Thoracic aorta (tissue), 2 donors: ENCODE measurements around the gene RFT1. TPM values are rescaled to one million over a fixed set of nuclear protein-coding genes. Genes with fewer than 3 reads are reported as not detected.

Source experiments
- ATAC-seq: fragments of 150-250 bp; one replicate; pipeline ENCODE4 v1.8.0; 2017; ENCODE audit warnings: low read depth; ENCODE audit not compliant: insufficient number of reproducible peaks, low FRiP score
- DNase-seq: peaks from one replicate; pipeline ENCODE4 v3.0.0-alpha.2; 2020; ENCODE audit warnings: low spot score
- H3K27ac ChIP-seq, 2 donors: fragments of 200-600 bp; sonication (generic); 1 replicate in 1 of 2; 2 replicates in 1 of 2; pipeline ENCODE4 v1.5.1; 2016; ENCODE audit warnings: mild to moderate bottlenecking in 2 of 2, moderate library complexity in 2 of 2
- H3K27me3 ChIP-seq: fragments of 200-600 bp; sonication (generic); replicated peaks from 2 replicates; pipeline ENCODE4 v1.6.0; 2016; ENCODE audit warnings: mild to moderate bottlenecking; ENCODE audit not compliant: insufficient read depth
- H3K36me3 ChIP-seq: fragments of 200-600 bp; sonication (generic); one replicate; pipeline ENCODE4 v1.5.1; 2016
- H3K4me1 ChIP-seq, 2 donors: fragments of 200-600 bp; sonication (generic); 1 replicate in 1 of 2; 2 replicates in 1 of 2; pipeline versions ENCODE4 v1.5.1 to v1.6.0; 2016; ENCODE audit warnings: low read depth in 2 of 2, mild to moderate bottlenecking in 1 of 2; ENCODE audit not compliant: control insufficient read depth in 1 of 2
- H3K4me3 ChIP-seq: fragments of 200-600 bp; sonication (generic); 2 replicates; pipeline ENCODE4 v1.5.1; 2016; ENCODE audit warnings: mild to moderate bottlenecking
- H3K9me3 ChIP-seq: fragments of 200-600 bp; sonication (generic); 2 replicates; pipeline ENCODE4 v1.5.1; 2016
- CTCF ChIP-seq: fragments of 200-600 bp; sonication (generic); IDR thresholded peaks from one replicate; pipeline ENCODE4 v1.5.1; 2019; ENCODE audit warnings: antibody characterized with exemption
- total RNA-seq, 2 donors: library from RNA; depleted of rRNA; stranded (reverse); fragments of >200 nt; gene quantifications; one replicate each; pipeline versions ENCODE4 v1.1.0 to v1.2.3, GENCODE V29; 2016

RFT1 gene
- 10 to 100 TPM in 1 of 2 donors, 1 to 10 TPM in 1; 7.0 to 17.6 TPM for total RNA-seq

- peak; percentile 13 for TF ChIP-seq CTCF
- peak; percentile 99 for DNase-seq
- Histone ChIP-seq H3K36me3 (peaks cover 2% of the 10 kb centered on the region), H3K27me3 (no peaks in the 10 kb centered on the region), H3K27ac (peak within 1 kb of the TSS; percentile 87 to 89), H3K9me3 (no peaks in the 10 kb centered on the region), H3K4me3 (peak within 1 kb of the TSS; percentile 91), H3K4me1 (peaks cover 3 to 24% of the 10 kb centered on the region in 2 donors)
- ATAC-seq = peak; percentile 94
Observed at GRCh38 chr3:53130179-53131061, at the start of gene RFT1. RFT1 (minus strand) TSS chr3:53130435; CDS start chr3:53130400, 35 bp downstream.

GRCh38 chr3:53179580-53179979 lies 49.3 kb upstream of the RFT1 start:
- ATAC-seq (no peak), DNase-seq (no peak)
- no peak overlapping the region for H3K4me3 ChIP-seq
- no peak overlapping the region for H3K27ac ChIP-seq
- peaks cover 56% of the 10 kb centered on the region for H3K36me3 ChIP-seq
- TF ChIP-seq CTCF = no peak
- no peaks in the 10 kb centered on the region for H3K4me1 ChIP-seq
- H3K27me3 ChIP-seq = no peaks in the 10 kb centered on the region
- H3K9me3 ChIP-seq = no peaks in the 10 kb centered on the region

GRCh38 chr3:53178246-53178645 lies 48.0 kb upstream of the RFT1 start:
- Histone ChIP-seq H3K4me3 (no peak overlapping the region), H3K9me3 (no peaks in the 10 kb centered on the region), H3K36me3 (peaks cover 58% of the 10 kb centered on the region), H3K27me3 (no peaks in the 10 kb centered on the region), H3K4me1 (no peaks in the 10 kb centered on the region), H3K27ac (no peak overlapping the region)
- ATAC-seq (no peak), DNase-seq (no peak)
- TF ChIP-seq CTCF = no peak

- ATAC-seq (no peak), DNase-seq (no peak)
- TF ChIP-seq CTCF = no peak
- H3K4me3 ChIP-seq = no peak overlapping the region
- no peaks in the 10 kb centered on the region for H3K9me3 ChIP-seq
- H3K4me1 ChIP-seq = peaks cover 0 to 8% of the 10 kb centered on the region in 2 donors
- no peak overlapping the region for H3K27ac ChIP-seq
- peaks cover 42% of the 10 kb centered on the region for H3K36me3 ChIP-seq
- H3K27me3 ChIP-seq = no peaks in the 10 kb centered on the region
Observed at GRCh38 chr3:53175613-53176540, 45.6 kb upstream of the RFT1 start.
